Limb (tissue), 2 donors: ENCODE data around the gene JOSD1.

Source experiments
- DNase-seq, 2 donors: peaks; one replicate each; pipeline ENCODE4 v3.0.0-alpha.2; 2016; ENCODE audit errors: extremely low spot score in 2 of 2

The JOSD1 gene

GRCh38 chr22:38733724-38734381 lies 33.1 kb upstream of the JOSD1 start:
- DNase-seq = no peak

GRCh38 chr22:38733329-38733723 lies 32.6 kb upstream of the JOSD1 start:
- peak in 1 of 2 donors; percentile 71 for DNase-seq

DNA sequence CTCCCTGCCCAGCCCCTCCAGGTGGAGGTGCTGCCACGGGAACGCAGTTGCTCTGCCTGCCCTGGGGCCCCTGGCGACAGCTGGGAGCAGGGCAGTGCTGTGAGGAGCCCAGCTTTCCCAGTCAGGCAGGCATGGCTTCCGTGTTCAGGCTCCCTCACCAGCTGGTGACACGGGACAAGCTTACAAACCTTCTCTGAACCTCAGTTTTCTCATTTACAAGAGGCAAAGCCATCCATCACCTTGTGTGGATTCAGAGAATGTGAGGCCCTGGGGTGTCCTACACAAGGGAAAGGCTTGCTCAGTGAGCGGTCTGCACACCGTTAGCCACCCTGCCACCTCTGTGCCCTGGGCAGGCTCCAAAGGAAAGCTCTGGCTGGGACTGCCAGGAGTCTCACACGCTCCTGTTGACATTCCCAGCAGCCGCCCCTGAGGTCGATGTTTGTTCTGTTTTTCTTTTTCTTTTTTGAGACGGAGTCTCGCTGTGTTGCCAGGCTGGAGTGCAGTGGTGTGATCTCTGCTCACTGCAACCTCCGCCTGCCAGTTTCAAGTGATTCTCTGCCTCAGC lies 31.6 kb upstream of the JOSD1 start:
- no peak for DNase-seq

DNA sequence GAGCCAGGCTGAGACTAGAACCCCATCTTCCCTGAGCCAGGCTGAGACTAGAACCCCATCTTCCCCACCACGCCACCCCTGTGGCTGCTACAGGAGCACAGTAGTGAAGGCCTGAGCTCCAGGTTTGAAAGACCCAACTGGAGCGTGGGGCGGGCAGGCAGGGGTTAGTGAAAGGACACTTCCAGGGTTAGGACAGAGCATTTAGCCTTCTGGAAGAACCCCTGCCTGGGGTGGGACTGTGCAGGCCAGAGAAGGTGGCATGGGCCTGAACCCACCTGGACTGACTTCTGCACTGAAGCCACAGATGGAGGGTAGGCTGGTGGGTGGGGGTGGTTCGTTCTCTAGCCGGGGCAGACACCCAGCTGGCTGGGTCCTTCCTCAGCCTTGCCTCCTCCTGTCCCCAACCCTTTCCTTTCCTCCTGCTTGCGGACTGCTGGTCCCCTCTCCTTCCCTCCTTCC lies 31.0 kb upstream of the JOSD1 start:
- DNase-seq = no peak

DNA sequence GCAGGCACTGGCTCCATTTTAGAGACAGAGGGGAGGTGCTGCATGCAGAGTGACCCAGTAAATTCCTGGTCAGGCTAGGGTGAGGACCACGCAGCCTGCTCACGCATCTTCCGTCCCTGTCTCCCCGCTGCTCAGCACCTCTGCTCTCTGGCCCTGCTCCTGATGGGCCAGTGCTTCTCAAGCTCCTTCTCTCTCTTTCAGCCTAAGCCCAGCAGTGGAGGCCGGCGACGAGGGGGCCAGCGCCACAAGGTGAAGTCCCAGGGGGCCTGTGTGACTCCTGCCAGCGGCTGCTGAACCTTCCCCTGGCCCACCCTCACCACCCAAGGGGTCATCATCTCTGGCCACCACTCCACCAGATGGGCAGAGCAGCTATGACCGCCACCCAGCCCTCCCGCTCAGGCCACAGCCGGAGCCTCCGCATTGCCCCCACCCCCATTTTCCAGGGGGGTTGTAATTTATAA lies 29.7 kb upstream of the JOSD1 start:
- DNase-seq = no peak

DNA sequence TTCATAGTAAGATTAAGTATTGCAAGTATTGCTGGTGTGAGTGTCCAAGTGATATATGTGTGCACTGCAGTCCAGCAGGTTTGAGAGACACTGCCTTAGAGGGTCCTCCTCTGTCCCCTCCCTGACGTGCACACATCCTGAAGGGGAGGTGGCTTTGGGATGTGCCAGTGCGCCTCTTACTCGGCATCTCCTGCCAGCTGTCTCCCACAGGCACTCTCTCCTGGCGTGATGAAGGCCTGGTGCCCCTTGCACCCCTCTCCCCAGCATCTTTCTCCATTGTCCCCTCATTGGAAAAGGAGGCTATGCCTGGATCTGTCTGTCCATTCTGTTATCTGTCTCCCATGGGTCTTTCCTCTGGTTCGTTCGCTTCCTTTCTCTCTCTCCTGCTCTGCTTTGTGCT lies 29.2 kb upstream of the JOSD1 start:
- DNase-seq = no peak

DNA sequence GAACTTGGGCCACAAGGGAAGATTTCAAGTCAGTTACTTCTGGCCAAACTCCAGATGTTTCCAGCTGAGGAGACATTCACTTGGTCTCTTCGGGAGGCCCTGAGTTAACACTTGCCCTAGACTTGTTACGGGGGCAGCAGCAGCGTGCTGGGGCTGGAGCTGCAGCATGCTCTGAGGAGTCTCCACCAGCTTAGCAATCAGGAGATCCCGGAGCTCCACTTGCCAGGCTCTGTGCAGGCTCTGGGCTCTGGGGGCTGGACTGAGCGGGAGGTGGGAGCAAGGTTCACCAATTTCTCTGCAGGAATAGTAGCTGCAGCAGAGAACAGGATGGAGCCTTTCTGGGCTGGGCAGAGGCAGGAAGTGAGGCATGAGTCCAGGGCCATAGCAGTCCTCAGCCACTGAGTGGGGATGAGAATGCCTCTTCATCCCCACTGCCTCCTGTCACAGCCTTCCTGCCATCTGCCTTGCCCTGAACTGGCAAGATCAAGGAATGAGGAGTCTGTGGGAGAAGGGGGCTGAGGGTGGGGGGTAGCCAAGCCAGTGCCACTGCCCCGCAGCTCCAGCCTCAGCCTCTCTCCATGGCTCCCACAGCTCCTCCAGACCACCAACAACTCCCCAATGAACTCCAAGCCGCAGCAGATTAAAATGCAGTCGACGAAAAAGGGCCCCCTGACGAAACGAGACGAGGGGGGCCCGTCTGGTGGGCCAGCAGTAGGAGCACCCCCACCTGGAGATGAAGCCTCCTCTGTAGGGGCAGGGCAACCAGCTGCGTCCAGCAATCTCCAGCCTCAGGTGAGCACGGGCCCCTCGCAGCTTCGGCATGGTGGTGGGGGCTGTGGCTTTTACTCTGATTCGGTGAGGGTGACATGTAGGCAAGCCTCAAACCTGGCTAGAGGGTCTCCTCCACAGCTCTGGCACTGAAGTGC lies 28.4 kb upstream of the JOSD1 start:
- no peak for DNase-seq

- no peak for DNase-seq
Measured at GRCh38 chr22:38727530-38728451, 27.0 kb upstream of the JOSD1 start.

- no peak for DNase-seq
Measured at GRCh38 chr22:38727123-38727522, 26.4 kb upstream of the JOSD1 start.

GRCh38 chr22:38725900-38726655 lies 25.3 kb upstream of the JOSD1 start:
- no peak for DNase-seq

DNA sequence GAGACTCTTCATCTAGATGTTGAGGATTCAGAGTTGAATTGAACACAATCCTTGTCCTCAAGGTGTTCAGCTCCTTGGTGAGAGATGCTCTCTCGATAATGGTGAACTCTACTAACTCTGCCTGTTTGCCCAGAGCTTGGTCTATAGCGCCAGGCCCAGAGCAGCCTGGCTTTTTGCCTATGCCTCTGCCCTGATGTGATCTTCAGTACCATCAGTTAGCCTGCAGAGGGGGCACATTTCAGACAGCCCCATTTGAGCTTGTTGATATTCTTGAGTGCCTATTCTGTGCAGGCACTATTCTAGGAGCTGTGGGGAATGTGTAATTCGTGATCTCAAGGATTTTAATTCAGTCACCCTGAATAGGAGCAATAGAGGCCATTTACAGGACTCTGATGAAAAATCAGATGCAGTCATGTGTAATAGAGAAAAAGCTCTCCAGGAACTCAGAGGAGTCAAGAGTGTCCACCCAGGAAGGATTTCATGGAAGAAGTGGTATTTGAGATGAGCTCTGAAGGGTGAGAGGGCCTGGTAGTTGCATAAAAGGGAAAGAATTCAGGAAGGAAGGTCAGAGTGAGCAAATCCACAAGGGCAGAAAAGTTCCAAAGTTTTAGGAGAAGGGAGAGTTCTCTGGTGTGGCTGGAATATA lies 24.3 kb upstream of the JOSD1 start:
- DNase-seq = no peak

DNA sequence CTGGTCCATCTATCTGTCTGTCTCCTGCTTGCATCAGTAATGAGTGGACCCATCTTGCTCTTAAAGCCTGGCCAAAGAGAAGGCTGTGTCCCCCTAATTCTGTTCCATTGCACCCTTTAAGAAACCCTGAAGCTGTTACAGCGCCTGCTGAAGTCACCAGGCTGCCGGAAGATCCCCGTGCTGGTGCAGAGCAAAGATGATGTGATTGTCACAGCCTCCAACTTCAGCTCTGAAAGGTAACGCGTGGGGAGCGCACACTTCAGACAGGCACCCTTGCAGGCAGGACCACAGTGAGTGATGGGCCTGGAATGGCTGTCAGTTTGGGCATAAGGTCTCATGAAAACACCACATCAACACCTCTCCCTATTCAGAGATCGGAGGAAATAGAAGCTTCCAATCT lies 23.4 kb upstream of the JOSD1 start:
- no peak for DNase-seq

GRCh38 chr22:38721551-38721950 lies 20.8 kb upstream of the JOSD1 start:
- DNase-seq = no peak

- no peak for DNase-seq
Measured at GRCh38 chr22:38720350-38720749, 19.6 kb upstream of the JOSD1 start.

DNA sequence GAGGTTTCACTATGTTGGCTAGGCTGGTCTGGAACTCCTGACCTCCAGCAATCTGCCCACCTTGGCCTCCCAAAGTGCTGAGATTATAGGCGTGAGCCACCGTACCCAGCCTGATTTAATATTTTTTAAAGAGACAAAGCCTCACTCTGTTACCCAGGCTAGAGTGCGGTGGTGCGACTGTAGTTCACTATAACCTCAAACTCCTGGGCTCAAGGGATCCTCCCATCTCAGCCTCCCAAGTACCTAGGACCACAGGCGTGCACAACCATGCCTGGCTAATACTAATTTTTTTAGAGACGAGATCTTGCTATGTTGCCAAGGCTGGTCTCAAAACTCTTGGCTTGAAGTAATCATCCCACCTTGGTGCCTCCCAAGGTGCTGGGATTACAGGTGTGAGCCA lies 18.5 kb upstream of the JOSD1 start:
- no peak for DNase-seq

DNA sequence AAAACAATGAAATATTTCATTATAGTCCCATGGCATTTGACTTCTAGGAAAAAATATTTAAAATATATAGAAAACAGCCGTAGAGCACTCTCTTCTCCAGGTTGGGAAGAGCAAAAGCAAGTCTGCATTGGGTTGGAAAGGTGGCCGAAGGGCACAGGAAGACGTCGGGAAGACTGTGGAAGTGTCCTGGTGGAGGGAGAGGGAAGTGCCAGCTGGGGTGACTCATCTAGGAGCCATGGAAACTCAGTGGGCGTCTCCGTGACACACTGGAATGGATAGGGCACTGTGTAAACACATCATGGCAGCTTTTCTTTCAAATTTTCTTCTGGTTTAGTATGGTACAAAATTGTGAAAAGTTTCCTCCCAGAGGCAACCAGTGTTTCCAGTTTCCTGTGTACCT lies 17.7 kb upstream of the JOSD1 start:
- DNase-seq = peak in 1 of 2 donors; percentile 24

GRCh38 chr22:38717244-38717643 lies 16.5 kb upstream of the JOSD1 start:
- no peak for DNase-seq

- no peak for DNase-seq
Measured at GRCh38 chr22:38716826-38717225, 16.1 kb upstream of the JOSD1 start.

DNA sequence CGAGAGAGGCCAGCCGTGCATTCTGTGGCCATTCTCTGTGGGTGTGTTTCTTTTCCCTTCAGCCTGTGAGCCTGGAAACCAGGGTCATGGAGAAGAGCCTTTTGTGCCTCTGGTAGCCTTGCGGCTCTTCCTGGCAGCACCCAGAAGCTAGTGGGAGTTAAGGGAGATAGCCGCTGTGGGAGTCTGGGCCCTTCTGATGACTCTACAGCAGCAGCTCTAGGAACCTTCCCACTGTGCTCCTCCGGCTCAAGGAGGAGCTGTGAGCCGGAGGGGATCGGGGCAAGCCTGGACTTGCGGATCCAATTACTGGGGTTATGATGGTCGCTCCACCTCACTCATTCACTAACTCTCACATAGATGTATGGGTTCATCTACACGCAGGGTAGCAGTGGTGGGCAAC lies 15.5 kb upstream of the JOSD1 start:
- DNase-seq = no peak

DNA sequence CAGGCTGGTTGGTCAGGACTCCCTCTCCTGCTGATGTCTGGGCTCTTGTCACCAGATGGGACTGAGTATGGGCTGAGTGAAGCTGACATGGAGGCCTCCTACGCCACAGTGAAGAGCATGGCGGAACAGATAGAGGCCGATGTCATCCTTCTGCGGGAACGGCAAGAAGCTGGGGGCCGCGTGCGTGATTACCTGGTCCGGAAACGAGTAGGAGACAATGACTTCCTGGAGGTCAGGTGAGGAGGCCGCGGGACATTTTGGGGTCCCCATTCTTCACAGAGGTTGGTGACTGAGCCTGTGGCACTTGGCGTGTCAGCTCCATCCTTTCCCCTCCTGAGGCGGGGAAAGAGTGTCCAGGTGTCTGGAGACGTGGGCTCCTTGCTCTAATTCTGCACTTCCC lies 15.1 kb upstream of the JOSD1 start:
- DNase-seq = no peak
